HepG2 (cell line): ENCODE results near the gene PEAR1. TPM values are rescaled to one million over a fixed set of nuclear protein-coding genes. Genes with fewer than 3 reads are reported as not detected.

ENCODE experiments used
- ATAC-seq: fragments of 200-7000 bp; cut with Tn5 transposase; 3 replicates; pipeline ENCODE4 v1.9.1; 2020; ENCODE audit warnings: mild to moderate bottlenecking, moderate library complexity
- BruUV-seq: library from RNA; stranded (reverse); fragments of 400-500 nt; replicated peaks from 2 replicates; lab custom pipeline; 2021; lab: Mats Ljungman, UMichigan
- CTCF ChIA-PET: fragments of 300-600 bp; formaldehyde crosslinking; extraction: SDS; loops from one replicate; lab custom pipeline; 2021; ENCODE audit warnings: low total read pairs, inconsistent platforms, low intra/inter-chr PET ratio; lab: Yijun Ruan, JAX
- POLR2A ChIA-PET: fragments of 350-600 bp; sonication (Branson Sonifier 250); formaldehyde crosslinking; loops from one replicate; lab custom pipeline; 2020; ENCODE audit warnings: antibody characterized with exemption, inconsistent platforms; lab: Yijun Ruan, JAX
- DNase-seq: peaks from one replicate; pipeline ENCODE4 v3.0.0-alpha.2; 2015; ENCODE audit warnings: low spot score
- FAIRE-seq: peaks from 3 replicates; lab custom pipeline; 2011; peaks lifted over from hg19 to GRCh38; lab: Jason Lieb, UNC
- H2AFZ ChIP-seq: one replicate; pipeline ENCODE4 v1.6.1; 2011; ENCODE audit warnings: low read length, inconsistent platforms
- H3K27ac ChIP-seq: fragments of 300-600 bp; 3 replicates; pipeline ENCODE4 v1.8.0; 2011; ENCODE audit warnings: mixed run types, mild to moderate bottlenecking, mixed read lengths, low read length, inconsistent platforms; ENCODE audit not compliant: insufficient read depth; ENCODE audit errors: extremely low read length
- H3K27me3 ChIP-seq, 2 experiments: fragments of 200-600 bp in 1 of 2; 2 replicates in 1 of 2; 3 replicates in 1 of 2; pipeline versions ENCODE4 v1.6.0 to v1.8.0; 2011; ENCODE audit warnings: low read length in 2 of 2, mild to moderate bottlenecking in 2 of 2, moderate library complexity in 2 of 2, inconsistent platforms in 1 of 2; ENCODE audit not compliant: insufficient read depth in 2 of 2, control insufficient read depth in 1 of 2
- H3K36me3 ChIP-seq, 2 experiments: fragments of 200-600 bp in 1 of 2; replicated peaks in 1 of 2; 2 replicates in 1 of 2; 3 replicates in 1 of 2; pipeline versions ENCODE4 v1.5.1 to v1.8.0; 2011; ENCODE audit warnings: low read length in 2 of 2, inconsistent platforms in 1 of 2; ENCODE audit not compliant: insufficient read depth in 2 of 2, control insufficient read depth in 1 of 2
- H3K4me1 ChIP-seq: 2 replicates; pipeline ENCODE4 v1.5.1; 2012; ENCODE audit warnings: low read length, inconsistent platforms; ENCODE audit not compliant: insufficient read depth
- H3K4me2 ChIP-seq: 2 replicates; pipeline ENCODE4 v1.6.0; 2011; ENCODE audit warnings: low read depth, low read length, inconsistent platforms
- H3K4me3 ChIP-seq, 3 experiments: fragments of 200-600 bp in 1 of 3; sonication (generic), shearing (Covaris generic) in 1 of 3; replicated peaks in 1 of 3; 2 replicates each; pipeline ENCODE4 v1.5.1; 2011 to 2016; ENCODE audit warnings: low read length in 3 of 3, inconsistent platforms in 2 of 3, low read depth in 2 of 3, mild to moderate bottlenecking in 2 of 3, control low read depth in 1 of 3, mixed read lengths in 1 of 3; ENCODE audit not compliant: insufficient read depth in 1 of 3
- H3K79me2 ChIP-seq: one replicate; pipeline ENCODE4 v1.6.1; 2011; ENCODE audit warnings: low read length, inconsistent platforms; ENCODE audit not compliant: insufficient read depth
- H3K9ac ChIP-seq: 2 replicates; pipeline ENCODE4 v1.6.0; 2011; ENCODE audit warnings: mild to moderate bottlenecking, low read depth, low read length, inconsistent platforms; ENCODE audit not compliant: insufficient read depth
- H3K9me3 ChIP-seq: 2 replicates; pipeline ENCODE4 v1.5.1; 2012; ENCODE audit warnings: mild to moderate bottlenecking, low read length
- H4K20me1 ChIP-seq: 2 replicates; pipeline ENCODE4 v1.6.0; 2011; ENCODE audit warnings: inconsistent platforms, mild to moderate bottlenecking, low read length, moderate library complexity; ENCODE audit not compliant: insufficient read depth
- FOXP1 ChIP-seq, 2 experiments: fragments of 450-650 bp in 1 of 2; IDR thresholded peaks; 2 replicates each; pipeline ENCODE4 v1.6.1; 2017 to 2018; ENCODE audit warnings: antibody characterized with exemption in 1 of 2
- HHEX ChIP-seq: IDR thresholded peaks from 2 replicates; pipeline ENCODE4 v1.6.1; 2016; ENCODE audit warnings: control low read depth
- NR2F6 ChIP-seq, 2 experiments: IDR thresholded peaks; 2 replicates each; pipeline ENCODE4 v1.6.1; 2016; ENCODE audit warnings: antibody characterized with exemption in 1 of 2, mild to moderate bottlenecking in 1 of 2
- RARA ChIP-seq: IDR thresholded peaks from 2 replicates; pipeline ENCODE4 v1.6.1; 2016; ENCODE audit warnings: missing genetic modification reagents, missing compliant biosample characterization
- SALL1 ChIP-seq: sonication (generic); formaldehyde crosslinking; IDR thresholded peaks from 2 replicates; pipeline ENCODE4 v1.8.0; 2022; ENCODE audit warnings: mild to moderate bottlenecking, missing genetic modification reagents
- TBX2 ChIP-seq: sonication (generic); formaldehyde crosslinking; IDR thresholded peaks from 2 replicates; pipeline ENCODE4 v1.5.0; 2020; ENCODE audit warnings: missing genetic modification reagents, mild to moderate bottlenecking, borderline replicate concordance
- TEAD2 ChIP-seq: sonication (generic); formaldehyde crosslinking; IDR thresholded peaks from 2 replicates; pipeline ENCODE4 v1.9.0; 2021; ENCODE audit warnings: missing genetic modification reagents
- ZNF12 ChIP-seq: sonication (generic); formaldehyde crosslinking; IDR thresholded peaks from 2 replicates; pipeline ENCODE4 v1.5.0; 2020; ENCODE audit warnings: missing genetic modification reagents
- ZNF546 ChIP-seq: sonication (generic); formaldehyde crosslinking; conservative IDR thresholded peaks from 2 replicates; pipeline ENCODE4 v1.8.1; 2023; ENCODE audit warnings: mild to moderate bottlenecking, missing genetic modification reagents
- whole genome bisulfite sequencing: methylation state at CpG from one replicate; pipeline ENCODE4 v1.1.6; 2017; ENCODE audit warnings: low lambda C conversion rate; 5-methylcytosine and 5-hydroxymethylcytosine counted together
- in situ Hi-C: cut with HindIII; loops from 2 replicates; pipeline ENCODE4 v1.10.0; 2017; ENCODE audit warnings: low pct_unique_long_range_greater_than_20kb; ENCODE audit not compliant: extremely low pct_ligation_motif_present
- intact Hi-C: fragments of 100-400 bp; cut with micrococcal nuclease; formaldehyde crosslinking; loops from one replicate; pipeline ENCODE4 v1.10.0; 2022; ENCODE audit not compliant: unreplicated experiment
- polyA plus RNA-seq, 8 experiments: library from polyadenylated mRNA; depleted of rRNA in 3 of 8; stranded (reverse) in 7 of 8; unstranded in 1 of 8; fragments of >200 nt; fragmentation: Illumina TruSeq in 4 of 8; extraction: Trizol in 4 of 8; gene quantifications; 2 replicates each; pipeline versions ENCODE4 v1.2.1 to v1.2.3, GENCODE V29; 2011 to 2016; ENCODE audit warnings: low read depth in 4 of 8, missing spikeins in 1 of 8, mixed read lengths in 1 of 8; ENCODE audit not compliant: insufficient read depth in 1 of 8
- total RNA-seq, 5 experiments: library from RNA; depleted of rRNA; stranded (reverse); fragments of >200 nt; fragmentation: Illumina TruSeq; extraction: Trizol; gene quantifications; 2 replicates each; pipeline ENCODE4 v1.2.3, GENCODE V29; 2016; ENCODE audit warnings: low read depth in 1 of 5
- TF ChIP-seq, protein P1 (sequence below): sonication (generic); formaldehyde crosslinking; IDR thresholded peaks from 2 replicates; pipeline ENCODE4 v1.4.0; 2020; ENCODE audit warnings: missing genetic modification reagents; ENCODE audit errors: not compliant biosample characterization
- TF ChIP-seq, protein P2 (sequence below): sonication (generic); formaldehyde crosslinking; IDR thresholded peaks from 2 replicates; pipeline ENCODE4 v1.5.1; 2020; ENCODE audit warnings: mild to moderate bottlenecking, moderate library complexity, missing genetic modification reagents
- TF ChIP-seq, protein P3 (sequence below): sonication (generic); formaldehyde crosslinking; IDR thresholded peaks from 2 replicates; pipeline ENCODE4 v1.4.0; 2020; ENCODE audit warnings: missing genetic modification reagents

PEAR1 gene
- total and polyA plus RNA-seq, 2 of the 13 experiments (the other 11 are each of a cell fraction or from before 2014, with no cell fraction given) = 0.27 to 0.41 TPM

DNA sequence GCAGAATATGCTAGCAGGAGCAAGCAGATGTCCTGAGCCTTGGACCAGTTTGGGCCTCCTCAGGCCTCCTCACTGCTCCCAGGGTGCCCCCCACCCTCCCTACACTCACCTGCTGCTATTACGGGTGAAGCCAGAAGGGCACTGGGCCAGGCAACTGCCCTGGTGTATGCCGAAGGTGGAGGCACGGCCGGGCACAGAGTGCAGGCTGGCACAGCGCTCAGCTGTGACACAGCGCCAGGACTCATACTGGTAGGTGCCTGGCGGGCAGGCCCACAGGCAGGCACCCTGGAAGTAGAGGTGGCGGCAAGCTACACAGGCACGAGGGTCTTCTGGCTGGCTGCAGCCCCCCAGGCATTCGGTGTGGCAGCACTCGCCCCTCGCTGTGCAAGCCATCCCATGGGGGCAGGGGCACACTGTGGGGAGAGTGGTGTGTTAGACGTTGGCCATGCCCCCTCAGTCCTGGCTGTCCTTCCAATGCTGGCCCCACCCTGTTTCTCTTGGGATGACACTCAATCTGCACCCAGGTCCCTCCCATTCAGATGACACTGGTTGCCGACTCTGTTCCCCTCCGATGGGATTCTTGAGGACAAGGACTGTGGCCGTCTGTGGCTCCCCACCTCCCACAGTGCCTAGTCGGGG lies 41.6 kb upstream of the PEAR1 start:
- peak overlapping the region in 1 of 3 experiments; percentile 11; a peak in 1 of 6 replicates for H3K4me3 ChIP-seq
- 0 out of 2 replicates have a peak, but pooled peaks have one; percentile 17 for TF ChIP-seq TBX2 (CRISPR knock-in tag)
- TF ChIP-seq, protein P1, sequence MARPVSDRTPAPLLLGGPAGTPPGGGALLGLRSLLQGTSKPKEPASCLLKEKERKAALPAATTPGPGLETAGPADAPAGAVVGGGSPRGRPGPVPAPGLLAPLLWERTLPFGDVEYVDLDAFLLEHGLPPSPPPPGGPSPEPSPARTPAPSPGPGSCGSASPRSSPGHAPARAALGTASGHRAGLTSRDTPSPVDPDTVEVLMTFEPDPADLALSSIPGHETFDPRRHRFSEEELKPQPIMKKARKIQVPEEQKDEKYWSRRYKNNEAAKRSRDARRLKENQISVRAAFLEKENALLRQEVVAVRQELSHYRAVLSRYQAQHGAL (CRISPR knock-in tag) = no peak
- BruUV-seq = no TSS peak
- no peak for ATAC-seq
- POLR2A ChIA-PET = interaction anchor here (1.2 kb wide), 1 partner anchor 85 kb away, joined by 3 read pairs; the partner anchor contains the start of gene PRCC
- H3K9me3 ChIP-seq = no peaks in the 10 kb centered on the region
- H3K27me3 ChIP-seq = peaks cover 4 to 43% of the 10 kb centered on the region in 2 experiments; a peak in 2 of 5 replicates
- intact Hi-C loops = no loop called here
- no peaks in the 10 kb centered on the region for H3K79me2 ChIP-seq
- H3K27ac ChIP-seq = no peak overlapping the region
- CTCF ChIA-PET = no interaction called here
- H3K36me3 ChIP-seq = no peaks in the 10 kb centered on the region
- in situ Hi-C loops = no loop called here
- 61% methylated on average over 4 of the region's 17 CpGs for WGBS
- H3K4me1 ChIP-seq = peaks cover 15% of the 10 kb centered on the region
- no peaks in the 10 kb centered on the region for H4K20me1 ChIP-seq
- H2AFZ ChIP-seq = no peak overlapping the region
- no peak overlapping the region for H3K9ac ChIP-seq
- FAIRE-seq = no peak
- no peak for DNase-seq
- H3K4me2 ChIP-seq = peak overlapping the region; percentile 54; the same call in 1 of the 2 replicates

DNA sequence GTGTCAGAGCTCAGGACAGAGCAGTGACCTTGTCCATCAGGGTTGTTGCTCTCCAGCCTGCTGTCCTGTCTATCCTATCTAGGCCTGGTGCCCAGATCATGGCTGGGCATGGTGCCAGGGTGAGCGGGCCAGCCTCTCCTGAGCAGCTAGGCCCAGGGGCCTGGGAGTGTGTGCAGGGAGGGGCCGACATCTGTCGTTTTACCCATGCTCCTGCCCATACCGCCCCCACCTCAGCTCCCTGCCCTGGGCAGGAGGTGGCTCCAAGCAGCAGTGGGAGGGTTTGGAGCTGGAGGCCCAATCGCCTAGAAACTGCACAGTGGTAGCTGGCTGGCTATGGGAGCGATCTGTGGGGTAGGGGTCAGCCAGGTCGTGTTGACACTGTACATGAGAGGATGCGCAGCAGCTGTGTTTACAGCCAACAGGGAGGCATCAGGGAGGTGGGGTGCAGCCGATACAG lies 41.1 kb upstream of the PEAR1 start:
- Histone ChIP-seq H2AFZ (no peak overlapping the region), H3K36me3 (no peaks in the 10 kb centered on the region), H3K27me3 (peaks cover 2 to 43% of the 10 kb centered on the region in 2 experiments; a peak in 2 of 5 replicates), H4K20me1 (no peaks in the 10 kb centered on the region), H3K4me1 (peaks cover 15% of the 10 kb centered on the region), H3K27ac (no peak overlapping the region), H3K9me3 (no peaks in the 10 kb centered on the region), H3K4me3 (peak overlapping the region in 1 of 3 experiments; percentile 11; a peak in 1 of 6 replicates), H3K79me2 (no peaks in the 10 kb centered on the region), H3K9ac (no peak overlapping the region), H3K4me2 (peak overlapping the region; percentile 54)
- DNase-seq (peak; percentile 48), ATAC-seq (peak; percentile 93), FAIRE-seq (no peak)
- intact Hi-C loops = no loop called here
- 0% methylated on average over 3 of the region's 9 CpGs for WGBS
- BruUV-seq = no TSS peak
- ChIA-PET CTCF (interaction anchor here (0.6 kb wide), 1 partner anchor 186 kb away, joined by 3 read pairs; no protein-coding TSS in a partner anchor), POLR2A (interaction anchor here (1.2 kb wide), 1 partner anchor 85 kb away, joined by 3 read pairs; the partner anchor contains the start of gene PRCC)
- in situ Hi-C loops = no loop called here
- TF ChIP-seq, protein P2, sequence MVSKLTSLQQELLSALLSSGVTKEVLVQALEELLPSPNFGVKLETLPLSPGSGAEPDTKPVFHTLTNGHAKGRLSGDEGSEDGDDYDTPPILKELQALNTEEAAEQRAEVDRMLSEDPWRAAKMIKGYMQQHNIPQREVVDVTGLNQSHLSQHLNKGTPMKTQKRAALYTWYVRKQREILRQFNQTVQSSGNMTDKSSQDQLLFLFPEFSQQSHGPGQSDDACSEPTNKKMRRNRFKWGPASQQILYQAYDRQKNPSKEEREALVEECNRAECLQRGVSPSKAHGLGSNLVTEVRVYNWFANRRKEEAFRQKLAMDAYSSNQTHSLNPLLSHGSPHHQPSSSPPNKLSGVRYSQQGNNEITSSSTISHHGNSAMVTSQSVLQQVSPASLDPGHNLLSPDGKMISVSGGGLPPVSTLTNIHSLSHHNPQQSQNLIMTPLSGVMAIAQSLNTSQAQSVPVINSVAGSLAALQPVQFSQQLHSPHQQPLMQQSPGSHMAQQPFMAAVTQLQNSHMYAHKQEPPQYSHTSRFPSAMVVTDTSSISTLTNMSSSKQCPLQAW (CRISPR knock-in tag) = 0 out of 2 replicates have a peak, but pooled peaks have one; percentile 26
- TF ChIP-seq NR2F6 (IDR thresholded peaks at IDR 0.05) (peak; percentile 87), NR2F6 (CRISPR knock-in tag; IDR thresholded peaks at IDR 0.05) (peak; percentile 93), FOXP1 (IDR thresholded peaks at IDR 0.05) (no peak), FOXP1 (CRISPR knock-in tag; IDR thresholded peaks at IDR 0.05) (peak; percentile 84), RARA (CRISPR knock-in tag) (peak; percentile 69), TEAD2 (CRISPR knock-in tag) (no peak), SALL1 (peak; percentile 46; the same call in 1 of the 2 replicates), ZNF546 (no peak), ZNF12 (CRISPR knock-in tag) (peak; percentile 81), HHEX (CRISPR knock-in tag) (peak; percentile 30; the same call in 1 of the 2 replicates)
- TF ChIP-seq, protein P3, sequence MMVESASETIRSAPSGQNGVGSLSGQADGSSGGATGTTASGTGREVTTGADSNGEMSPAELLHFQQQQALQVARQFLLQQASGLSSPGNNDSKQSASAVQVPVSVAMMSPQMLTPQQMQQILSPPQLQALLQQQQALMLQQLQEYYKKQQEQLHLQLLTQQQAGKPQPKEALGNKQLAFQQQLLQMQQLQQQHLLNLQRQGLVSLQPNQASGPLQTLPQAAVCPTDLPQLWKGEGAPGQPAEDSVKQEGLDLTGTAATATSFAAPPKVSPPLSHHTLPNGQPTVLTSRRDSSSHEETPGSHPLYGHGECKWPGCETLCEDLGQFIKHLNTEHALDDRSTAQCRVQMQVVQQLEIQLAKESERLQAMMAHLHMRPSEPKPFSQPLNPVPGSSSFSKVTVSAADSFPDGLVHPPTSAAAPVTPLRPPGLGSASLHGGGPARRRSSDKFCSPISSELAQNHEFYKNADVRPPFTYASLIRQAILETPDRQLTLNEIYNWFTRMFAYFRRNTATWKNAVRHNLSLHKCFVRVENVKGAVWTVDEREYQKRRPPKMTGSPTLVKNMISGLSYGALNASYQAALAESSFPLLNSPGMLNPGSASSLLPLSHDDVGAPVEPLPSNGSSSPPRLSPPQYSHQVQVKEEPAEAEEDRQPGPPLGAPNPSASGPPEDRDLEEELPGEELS (CRISPR knock-in tag) = peak; percentile 58; the same call in 1 of the 2 replicates
